Ramos (cell line): ENCODE data around the gene CHMP2A.
"Not testable (repeated sequence)": the region's sequence is repeated elsewhere in the genome, so short reads cannot be mapped to it uniquely, and the experiment has no call there.

Experiments
- in situ Hi-C: fragments of 300-500 bp; cut with MboI; formaldehyde crosslinking; loops from one replicate; pipeline ENCODE4 v1.14.3; 2022; ENCODE audit warnings: low sequenced_read_pairs; ENCODE audit not compliant: unreplicated experiment

The CHMP2A gene

GRCh38 chr19:58554494-58555368 lies at the start of gene CHMP2A:
CHMP2A (minus strand) TSS chr19:58555105; CDS start chr19:58554212, 893 bp downstream.
- in situ Hi-C loops: no loop called here

- in situ Hi-C loops: no loop called here
These were observed 31.3 kb upstream of the CHMP2A start for GRCh38 chr19:58586133-58586765.

- in situ Hi-C loops: no loop called here
These were observed 30.7 kb upstream of the CHMP2A start for GRCh38 chr19:58585442-58586132.

GRCh38 chr19:58584498-58585441 lies 29.9 kb upstream of the CHMP2A start:
- in situ Hi-C loops: no loop called here

- in situ Hi-C loops: no loop called here
These were observed 28.1 kb upstream of the CHMP2A start for GRCh38 chr19:58582985-58583384.

- in situ Hi-C loops: no loop called here
These were observed 26.6 kb upstream of the CHMP2A start for GRCh38 chr19:58581227-58582141.

- in situ Hi-C loops: no loop called here
These were observed 24.7 kb upstream of the CHMP2A start for GRCh38 chr19:58579473-58580142.

GRCh38 chr19:58578012-58578925 lies 23.4 kb upstream of the CHMP2A start:
- in situ Hi-C loops: no loop called here

DNA sequence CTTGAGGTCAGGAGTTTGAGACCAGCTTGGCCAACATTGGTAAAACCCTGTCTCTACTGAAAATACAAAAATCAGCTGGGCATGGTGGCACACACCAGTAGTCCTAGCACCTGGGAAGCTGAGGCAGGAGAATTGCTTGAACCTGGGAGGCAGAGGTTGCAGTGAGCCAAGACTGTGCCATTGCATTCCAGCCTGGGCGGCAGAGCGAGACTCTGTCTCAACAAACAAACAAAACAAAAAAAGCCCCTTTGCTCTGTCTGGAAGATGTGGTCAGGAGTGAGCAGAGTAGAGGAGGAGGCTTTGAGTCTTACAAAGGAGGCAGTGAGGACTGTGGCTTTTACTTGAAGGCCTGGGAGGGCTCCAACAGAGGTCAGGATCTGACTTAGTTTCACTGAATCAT lies 22.7 kb upstream of the CHMP2A start:
- in situ Hi-C loops: not testable (repeated sequence)

- in situ Hi-C loops: no loop called here
These were observed 20.5 kb upstream of the CHMP2A start for GRCh38 chr19:58575183-58576041.

DNA sequence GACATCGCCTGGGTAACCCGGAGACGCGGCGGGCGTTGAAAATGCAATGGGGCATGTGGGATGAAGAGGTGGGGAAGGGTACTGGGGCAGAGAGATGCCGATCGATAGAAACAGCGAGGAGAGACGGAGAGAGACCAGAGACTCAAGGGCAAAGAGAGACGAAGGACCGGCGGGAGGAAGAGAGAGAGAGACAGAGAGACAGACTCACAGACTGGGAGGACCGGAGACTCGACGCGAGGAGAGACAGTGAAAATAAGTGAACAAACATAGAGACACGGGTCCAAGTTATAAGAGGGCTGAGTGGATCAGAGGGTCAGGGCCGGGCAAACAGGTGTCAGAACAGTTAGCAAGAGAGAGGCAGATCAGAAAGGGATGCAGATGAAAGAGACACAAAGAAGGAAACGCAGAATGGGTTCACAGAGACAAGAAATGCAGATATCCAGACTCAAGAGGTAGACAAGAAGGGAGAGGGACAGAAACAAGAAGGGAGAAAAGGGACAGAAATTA lies 18.8 kb upstream of the CHMP2A start:
- in situ Hi-C loops: no loop called here

DNA sequence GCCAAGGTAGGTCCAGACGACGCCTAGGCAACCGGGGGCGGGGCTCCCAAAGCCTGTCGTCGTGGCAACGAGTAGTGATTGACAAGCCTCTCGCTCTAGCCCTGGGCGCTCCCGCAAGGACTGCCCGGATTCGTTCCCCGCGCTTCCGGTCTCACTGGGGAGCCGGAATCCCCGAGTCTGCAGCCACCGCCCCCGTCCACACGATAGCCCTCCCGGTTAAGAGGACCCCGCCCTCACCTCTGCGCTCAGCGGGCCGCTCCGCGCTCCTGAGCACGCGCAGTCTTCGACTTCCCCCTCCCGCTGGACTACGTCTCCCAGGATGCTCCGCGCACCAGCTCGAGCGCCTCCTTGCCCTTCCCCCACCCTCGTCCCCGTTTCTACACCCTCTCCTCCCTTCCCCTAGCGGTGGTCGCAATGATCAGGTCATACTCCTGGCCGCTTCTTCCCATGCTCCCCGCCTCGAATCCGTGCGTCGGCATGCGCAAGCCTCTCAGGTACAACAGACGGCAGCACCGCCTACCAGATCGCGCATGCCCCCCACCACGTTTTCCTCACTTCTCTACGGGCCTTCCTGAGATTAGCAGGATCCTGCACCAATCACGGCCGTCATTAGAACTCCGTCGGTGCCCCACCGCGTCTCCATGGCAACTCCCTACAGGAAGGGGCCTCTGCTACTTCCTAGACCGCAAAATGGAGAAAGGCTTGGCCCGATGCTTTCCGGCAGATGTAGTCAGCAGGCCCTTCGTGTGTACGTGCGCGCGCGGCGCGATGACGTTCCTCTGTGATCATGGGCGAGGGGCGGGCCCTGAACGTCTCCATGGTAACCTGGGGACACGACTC lies 18.1 kb upstream of the CHMP2A start, which contains the start of gene MZF1:
MZF1 (minus strand) TSS at position 518 of the 840 bp plus-strand sequence. CDS start 1,946 bp downstream, outside the sequence.
- in situ Hi-C loops: no loop called here

DNA sequence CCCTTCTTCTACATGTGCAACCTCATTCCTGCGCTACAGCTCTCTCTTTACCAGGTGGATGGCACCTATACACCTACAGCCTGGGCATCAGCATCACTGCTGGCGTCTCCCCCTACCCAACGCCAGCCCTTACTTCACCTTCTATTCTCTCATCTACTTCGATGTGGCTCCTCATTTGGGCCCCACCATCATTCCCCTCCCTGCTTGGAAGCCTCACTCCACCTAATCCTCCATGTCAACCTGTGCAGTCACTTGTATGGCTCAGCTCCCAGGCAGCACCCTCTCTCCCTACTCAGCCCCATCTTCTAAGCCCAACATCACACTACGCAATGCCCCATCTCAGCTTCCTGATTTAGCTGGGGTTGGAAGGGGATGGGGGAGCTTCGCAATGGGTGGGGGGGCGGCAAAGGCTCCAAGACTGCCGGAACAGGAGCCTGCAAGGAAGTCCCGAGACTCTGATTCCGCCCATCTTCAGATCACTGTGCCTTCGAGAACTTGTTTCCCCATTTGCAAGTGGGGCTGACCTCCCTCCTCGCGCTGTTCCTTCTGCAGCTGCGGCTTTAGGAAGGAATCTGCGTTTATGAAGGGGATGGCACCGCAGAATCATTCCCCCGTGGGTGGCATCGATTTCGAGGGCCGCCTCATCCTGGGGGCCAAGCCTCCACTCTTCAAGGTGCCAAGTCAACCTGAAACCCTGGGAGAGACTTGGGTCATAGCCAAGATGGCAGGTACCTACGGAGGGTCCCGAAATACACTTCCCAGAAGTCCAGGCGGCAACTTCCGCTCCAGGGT lies 17.3 kb upstream of the CHMP2A start:
- in situ Hi-C loops: no loop called here

DNA sequence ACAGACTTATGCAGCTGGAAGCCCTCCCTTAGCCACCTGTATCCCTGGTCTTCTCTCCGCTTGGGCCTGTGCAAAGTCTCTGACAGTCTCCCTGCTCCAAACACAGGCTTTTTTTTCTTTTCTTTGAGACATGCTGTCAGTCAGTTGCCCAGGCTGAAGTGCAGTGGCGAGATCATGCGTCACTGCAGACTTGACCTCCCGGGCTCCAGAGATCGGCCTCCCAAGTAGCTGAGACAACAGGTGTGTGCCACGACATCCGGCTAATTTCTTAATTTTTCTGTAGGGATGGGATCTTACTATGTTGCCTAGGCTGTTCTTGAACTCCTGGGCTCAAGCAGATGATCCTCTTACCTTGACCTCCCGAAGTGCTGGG lies 16.7 kb upstream of the CHMP2A start:
- in situ Hi-C loops: no loop called here
